Measurements from ENCODE around the gene CIAPIN1.
A peak's percentile ranks its signal among the peaks of the same experiment; 100 is the strongest.

Gene CIAPIN1

GRCh38 chr16:57479205-57479975, 32.2 kb upstream of the CIAPIN1 start:
- no peak for ATAC-seq
- no peaks in the 10 kb centered on the region for H3K9me3 Mint-ChIP-seq
- no peaks in the 10 kb centered on the region for H3K36me3 Mint-ChIP-seq
- peak overlapping the region; percentile 57 for H3K4me3 Mint-ChIP-seq
- H3K27me3 Mint-ChIP-seq = peaks cover 29% of the 10 kb centered on the region
- peaks cover 50% of the 10 kb centered on the region for H3K4me1 Mint-ChIP-seq
- H3K27ac Mint-ChIP-seq = peak overlapping the region; percentile 24

DNA sequence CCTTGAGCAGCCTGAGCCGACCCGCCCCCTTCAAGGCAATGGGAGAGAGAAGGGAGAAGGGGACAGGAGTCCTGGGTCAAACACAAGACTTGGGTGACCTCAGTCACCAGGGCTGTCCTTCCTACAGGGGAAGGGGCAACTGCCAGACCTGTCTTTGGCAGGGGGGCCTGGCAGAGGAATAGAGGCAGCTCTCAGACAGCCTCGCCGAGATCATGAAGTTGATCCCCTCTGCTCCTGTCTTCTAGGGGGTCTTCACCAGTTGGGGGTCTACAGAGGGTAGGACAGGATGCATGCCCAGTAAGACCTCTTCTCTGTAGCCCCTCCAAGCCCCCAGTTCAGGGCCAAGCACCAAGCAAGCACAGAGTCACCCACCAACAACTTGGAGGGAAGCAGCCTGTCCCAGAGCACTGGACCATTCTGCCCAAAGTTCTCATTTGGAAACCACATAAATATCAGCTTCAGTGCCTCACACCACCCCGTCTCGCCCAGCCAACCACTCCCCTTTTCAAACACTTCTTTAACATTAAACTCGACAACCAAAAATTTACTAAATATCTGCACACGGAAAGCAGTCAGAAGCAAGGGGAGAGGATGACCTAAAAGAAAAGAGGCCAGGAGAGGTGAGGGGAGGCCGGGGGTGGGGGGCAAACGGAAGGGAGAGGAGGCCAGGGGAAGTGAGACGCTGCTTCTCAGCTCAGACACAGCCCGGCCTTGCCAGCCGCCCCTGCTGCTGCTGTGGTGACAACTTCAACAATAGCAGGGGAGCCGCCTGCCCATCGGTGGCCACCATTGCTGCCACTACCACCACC, 31.4 kb upstream of the CIAPIN1 start:
- H3K9me3 Mint-ChIP-seq = no peaks in the 10 kb centered on the region
- peak overlapping the region; percentile 24 for H3K27ac Mint-ChIP-seq
- peak; percentile 65 for ATAC-seq
- H3K27me3 Mint-ChIP-seq = peaks cover 29% of the 10 kb centered on the region
- H3K4me1 Mint-ChIP-seq = peaks cover 50% of the 10 kb centered on the region
- H3K4me3 Mint-ChIP-seq = peak overlapping the region; percentile 75
- H3K36me3 Mint-ChIP-seq = no peaks in the 10 kb centered on the region

DNA sequence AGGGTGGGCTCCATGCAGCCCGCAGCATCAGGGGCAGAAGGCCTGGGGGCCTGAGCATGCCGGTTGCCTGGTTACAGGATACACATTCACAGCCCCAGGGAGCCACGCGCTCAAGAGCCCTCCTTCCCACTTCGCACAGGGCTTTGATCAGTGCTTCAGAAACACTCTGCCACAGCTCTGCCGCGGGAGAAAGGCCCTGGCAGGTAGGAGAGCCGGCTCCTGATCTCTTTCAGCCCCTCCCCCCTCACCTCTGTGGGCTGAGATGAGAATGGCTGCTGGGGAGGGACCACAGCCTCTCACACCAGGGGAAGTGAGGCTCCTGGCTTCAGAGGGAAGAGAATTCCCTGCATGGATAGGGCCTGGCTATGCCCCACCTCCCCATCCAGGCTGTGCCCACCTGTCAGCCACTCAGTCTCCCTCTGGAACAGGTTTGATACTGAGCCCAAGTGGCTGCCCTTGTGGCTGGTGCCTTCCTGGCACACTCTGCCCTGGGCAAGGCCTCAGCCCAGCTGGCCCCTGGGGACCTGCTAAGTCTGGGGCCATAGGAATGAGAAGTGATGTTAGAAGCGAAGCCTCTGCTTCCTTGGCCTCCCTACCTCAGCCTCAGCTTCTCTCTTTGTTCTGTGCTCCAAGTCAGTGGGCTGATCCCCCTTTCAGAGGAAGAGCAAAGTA, 30.5 kb upstream of the CIAPIN1 start:
- Mint-ChIP-seq H3K4me1 (peaks cover 50% of the 10 kb centered on the region), H3K27me3 (peaks cover 27% of the 10 kb centered on the region), H3K4me3 (no peak overlapping the region), H3K36me3 (no peaks in the 10 kb centered on the region), H3K27ac (no peak overlapping the region), H3K9me3 (no peaks in the 10 kb centered on the region)
- ATAC-seq = no peak

- H3K27ac Mint-ChIP-seq = no peak overlapping the region
- peaks cover 50% of the 10 kb centered on the region for H3K4me1 Mint-ChIP-seq
- H3K9me3 Mint-ChIP-seq = no peaks in the 10 kb centered on the region
- no peak for ATAC-seq
- peaks cover 18% of the 10 kb centered on the region for H3K27me3 Mint-ChIP-seq
- peaks cover 5% of the 10 kb centered on the region for H3K36me3 Mint-ChIP-seq
- H3K4me3 Mint-ChIP-seq = no peak overlapping the region
These were observed 29.6 kb upstream of the CIAPIN1 start for GRCh38 chr16:57476546-57477410.

- Mint-ChIP-seq H3K27ac (peak overlapping the region; percentile 44), H3K27me3 (peaks cover 8% of the 10 kb centered on the region), H3K4me3 (peak overlapping the region; percentile 19), H3K9me3 (no peaks in the 10 kb centered on the region), H3K4me1 (peaks cover 50% of the 10 kb centered on the region), H3K36me3 (peaks cover 12% of the 10 kb centered on the region)
- peak; percentile 84 for ATAC-seq
These were observed 28.6 kb upstream of the CIAPIN1 start for GRCh38 chr16:57475711-57476339.

GRCh38 chr16:57474671-57475661, 27.8 kb upstream of the CIAPIN1 start:
- no peak for ATAC-seq
- peaks cover 16% of the 10 kb centered on the region for H3K36me3 Mint-ChIP-seq
- H3K27me3 Mint-ChIP-seq = no peaks in the 10 kb centered on the region
- no peaks in the 10 kb centered on the region for H3K9me3 Mint-ChIP-seq
- no peak overlapping the region for H3K4me3 Mint-ChIP-seq
- H3K27ac Mint-ChIP-seq = peak overlapping the region; percentile 44
- peaks cover 46% of the 10 kb centered on the region for H3K4me1 Mint-ChIP-seq

DNA sequence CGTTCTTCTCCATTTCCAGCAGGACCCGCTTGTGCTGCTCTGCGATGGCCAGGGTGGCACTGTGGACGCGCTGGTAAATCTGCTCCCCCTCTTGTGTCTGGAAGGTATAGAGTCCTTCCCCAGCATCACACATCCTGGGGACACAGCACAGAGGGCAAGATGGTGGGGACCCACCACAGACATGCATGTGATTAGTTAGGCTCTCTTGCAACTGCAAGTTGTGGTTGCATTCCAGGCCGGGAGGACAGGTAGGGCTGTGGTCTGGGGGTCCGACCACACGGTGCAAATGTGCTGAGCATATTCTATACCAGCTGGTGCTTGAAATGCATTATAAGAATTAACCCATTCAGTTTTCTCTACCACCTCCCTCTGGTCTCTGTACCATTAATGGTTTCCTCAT, 26.7 kb upstream of the CIAPIN1 start:
- ATAC-seq = no peak
- Mint-ChIP-seq H3K27ac (no peak overlapping the region), H3K4me3 (no peak overlapping the region), H3K27me3 (no peaks in the 10 kb centered on the region), H3K9me3 (no peaks in the 10 kb centered on the region), H3K36me3 (peaks cover 27% of the 10 kb centered on the region), H3K4me1 (peaks cover 36% of the 10 kb centered on the region)

GRCh38 chr16:57473176-57473840, 26.1 kb upstream of the CIAPIN1 start:
- no peak overlapping the region for H3K4me3 Mint-ChIP-seq
- H3K27me3 Mint-ChIP-seq = no peaks in the 10 kb centered on the region
- H3K9me3 Mint-ChIP-seq = no peaks in the 10 kb centered on the region
- ATAC-seq = no peak
- peaks cover 33% of the 10 kb centered on the region for H3K36me3 Mint-ChIP-seq
- H3K27ac Mint-ChIP-seq = no peak overlapping the region
- peaks cover 30% of the 10 kb centered on the region for H3K4me1 Mint-ChIP-seq

DNA sequence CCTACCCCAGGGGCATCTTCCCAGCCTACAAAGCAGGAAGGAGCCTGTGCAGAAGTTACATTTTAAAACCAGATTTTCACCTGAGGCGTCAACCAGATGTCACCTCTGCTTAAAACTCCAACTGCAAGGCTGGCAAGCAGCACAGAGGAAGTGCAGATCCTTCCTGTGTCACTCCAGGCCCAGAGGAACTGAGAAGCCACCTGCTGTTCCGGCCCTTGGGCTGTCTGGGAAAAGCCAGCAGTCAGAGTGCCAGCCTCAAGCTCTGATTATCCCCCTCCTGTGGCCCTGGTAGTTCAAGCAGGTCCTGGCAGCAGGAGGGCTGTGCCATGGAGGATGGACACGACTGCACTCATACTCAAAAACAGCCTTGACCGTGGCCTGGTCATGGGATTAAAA, 25.5 kb upstream of the CIAPIN1 start:
- no peaks in the 10 kb centered on the region for H3K9me3 Mint-ChIP-seq
- H3K4me3 Mint-ChIP-seq = no peak overlapping the region
- H3K27me3 Mint-ChIP-seq = no peaks in the 10 kb centered on the region
- peaks cover 23% of the 10 kb centered on the region for H3K4me1 Mint-ChIP-seq
- H3K27ac Mint-ChIP-seq = no peak overlapping the region
- no peak for ATAC-seq
- H3K36me3 Mint-ChIP-seq = peaks cover 40% of the 10 kb centered on the region

- Mint-ChIP-seq H3K9me3 (no peaks in the 10 kb centered on the region), H3K4me1 (peaks cover 23% of the 10 kb centered on the region), H3K36me3 (peaks cover 42% of the 10 kb centered on the region), H3K27me3 (no peaks in the 10 kb centered on the region), H3K4me3 (no peak overlapping the region), H3K27ac (no peak overlapping the region)
- no peak for ATAC-seq
These were observed 24.9 kb upstream of the CIAPIN1 start for GRCh38 chr16:57471852-57472664.

DNA sequence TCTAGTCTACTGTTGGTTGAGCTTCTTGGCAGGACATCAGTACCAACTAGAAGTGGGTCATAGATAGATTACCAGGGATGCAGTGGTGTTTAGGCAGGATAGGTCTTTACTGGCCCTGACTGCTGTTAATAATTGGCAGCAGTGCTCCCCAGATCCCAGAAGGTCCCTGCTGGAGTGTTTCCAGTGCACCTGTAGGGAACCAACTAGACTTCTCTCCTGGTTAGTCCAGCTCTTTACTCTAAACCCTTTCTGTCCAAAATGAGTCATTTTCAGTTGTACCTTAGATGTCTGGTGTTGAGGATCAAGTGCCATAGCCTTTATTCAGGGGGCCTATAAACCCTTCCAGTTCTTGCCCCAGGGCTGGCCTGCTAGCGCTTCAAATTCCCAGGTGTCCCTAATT, 24.0 kb upstream of the CIAPIN1 start:
- H3K36me3 Mint-ChIP-seq = peaks cover 44% of the 10 kb centered on the region

GRCh38 chr16:57470711-57471110, 23.5 kb upstream of the CIAPIN1 start:
- no peak overlapping the region for H3K4me3 Mint-ChIP-seq
- no peak overlapping the region for H3K27ac Mint-ChIP-seq
- peaks cover 49% of the 10 kb centered on the region for H3K36me3 Mint-ChIP-seq
- H3K27me3 Mint-ChIP-seq = no peaks in the 10 kb centered on the region
- no peaks in the 10 kb centered on the region for H3K9me3 Mint-ChIP-seq
- peaks cover 12% of the 10 kb centered on the region for H3K4me1 Mint-ChIP-seq
- no peak for ATAC-seq

More for the DNA sequence above, 24.0 kb upstream of the CIAPIN1 start:
- no peak overlapping the region for H3K27ac Mint-ChIP-seq
- no peak for ATAC-seq
- peaks cover 17% of the 10 kb centered on the region for H3K4me1 Mint-ChIP-seq
- no peak overlapping the region for H3K4me3 Mint-ChIP-seq
- H3K27me3 Mint-ChIP-seq = no peaks in the 10 kb centered on the region
- H3K9me3 Mint-ChIP-seq = no peaks in the 10 kb centered on the region

All from stimulated activated memory B cell treated with anti-CD40 and anti-IgM and Interleukin-4, amounts not matched to agents 10 μg/mL and 1 μg/mL and 100 μg/mL, for 72 hours (primary cell).